NB4 (cell line): Measurements from ENCODE around the gene CPNE6.

Experiments used
- POLR2A ChIP-seq: IDR thresholded peaks from 2 replicates; pipeline ENCODE4 v1.6.1; 2011; ENCODE audit warnings: mild to moderate bottlenecking; ENCODE audit not compliant: insufficient read length; ENCODE audit errors: extremely low read depth
- TF ChIP-seq, protein P1 (sequence below): IDR thresholded peaks from one replicate; pipeline ENCODE4 v1.5.1; 2012; ENCODE audit warnings: low read depth, low read length

- no peak for TF ChIP-seq POLR2A
- TF ChIP-seq, protein P1, sequence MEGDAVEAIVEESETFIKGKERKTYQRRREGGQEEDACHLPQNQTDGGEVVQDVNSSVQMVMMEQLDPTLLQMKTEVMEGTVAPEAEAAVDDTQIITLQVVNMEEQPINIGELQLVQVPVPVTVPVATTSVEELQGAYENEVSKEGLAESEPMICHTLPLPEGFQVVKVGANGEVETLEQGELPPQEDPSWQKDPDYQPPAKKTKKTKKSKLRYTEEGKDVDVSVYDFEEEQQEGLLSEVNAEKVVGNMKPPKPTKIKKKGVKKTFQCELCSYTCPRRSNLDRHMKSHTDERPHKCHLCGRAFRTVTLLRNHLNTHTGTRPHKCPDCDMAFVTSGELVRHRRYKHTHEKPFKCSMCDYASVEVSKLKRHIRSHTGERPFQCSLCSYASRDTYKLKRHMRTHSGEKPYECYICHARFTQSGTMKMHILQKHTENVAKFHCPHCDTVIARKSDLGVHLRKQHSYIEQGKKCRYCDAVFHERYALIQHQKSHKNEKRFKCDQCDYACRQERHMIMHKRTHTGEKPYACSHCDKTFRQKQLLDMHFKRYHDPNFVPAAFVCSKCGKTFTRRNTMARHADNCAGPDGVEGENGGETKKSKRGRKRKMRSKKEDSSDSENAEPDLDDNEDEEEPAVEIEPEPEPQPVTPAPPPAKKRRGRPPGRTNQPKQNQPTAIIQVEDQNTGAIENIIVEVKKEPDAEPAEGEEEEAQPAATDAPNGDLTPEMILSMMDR = no peak
Measured at GRCh38 chr14:24064091-24064795, 7.1 kb upstream of the CPNE6 start.
